CD4-positive, alpha-beta memory T cell (primary cell): ENCODE measurements around the gene PLCL1. TPM values are rescaled to one million over a fixed set of nuclear protein-coding genes. Genes with fewer than 3 reads are reported as not detected.

Experiments
- CTCF ChIA-PET: fragments of 350-600 bp; sonication (Branson Sonifier 250); formaldehyde crosslinking; loops from one replicate; lab custom pipeline; 2021; ENCODE audit warnings: inconsistent platforms; ENCODE audit not compliant: partially characterized antibody; lab: Charles Lee
- POLR2A ChIA-PET: fragments of 350-600 bp; sonication (Branson Sonifier 250); formaldehyde crosslinking; loops from one replicate; lab custom pipeline; 2021; ENCODE audit not compliant: partially characterized antibody; lab: Charles Lee
- DNase-seq, 5 donors: peaks; one replicate each; pipeline versions ENCODE4 v3.0.0 to v3.0.0-alpha.2; 2020 to 2022; ENCODE audit warnings: mixed read lengths in 1 of 5
- H3K27ac ChIP-seq: one replicate; pipeline ENCODE4 v1.7.0; 2013; ENCODE audit warnings: low read depth, low read length
- H3K27me3 ChIP-seq: 2 replicates; pipeline ENCODE4 v1.7.0; 2013; ENCODE audit warnings: mild to moderate bottlenecking, low read length, moderate library complexity; ENCODE audit not compliant: insufficient read depth
- H3K36me3 ChIP-seq: 2 replicates; pipeline ENCODE4 v1.7.0; 2013; ENCODE audit warnings: mild to moderate bottlenecking, low read length, moderate library complexity; ENCODE audit not compliant: insufficient read depth
- H3K4me1 ChIP-seq: 2 replicates; pipeline ENCODE4 v1.7.0; 2013; ENCODE audit warnings: mild to moderate bottlenecking, low read length, moderate library complexity; ENCODE audit not compliant: insufficient read depth
- H3K4me3 ChIP-seq, 2 donors: one replicate each; pipeline ENCODE4 v1.7.0; 2013; ENCODE audit warnings: low read length in 2 of 2, mild to moderate bottlenecking in 1 of 2
- H3K9me3 ChIP-seq, 2 donors: one replicate each; pipeline ENCODE4 v1.7.0; 2013; ENCODE audit warnings: low read length in 2 of 2, control low read depth in 1 of 2; ENCODE audit not compliant: control insufficient read depth in 1 of 2
- H3K27ac Mint-ChIP-seq, 7 donors: one replicate each; pipeline ENCODE4 v1.8.0; 2020 to 2021; ENCODE audit warnings: mixed read lengths in 7 of 7, mild to moderate bottlenecking in 6 of 7, inconsistent platforms in 3 of 7, moderate library complexity in 3 of 7
- H3K27me3 Mint-ChIP-seq, 2 donors: one replicate each; pipeline ENCODE4 v1.8.0; 2020 to 2021; ENCODE audit warnings: mixed read lengths in 2 of 2
- H3K36me3 Mint-ChIP-seq, 2 donors: one replicate each; pipeline ENCODE4 v1.8.0; 2020 to 2021; ENCODE audit warnings: mixed read lengths in 2 of 2, inconsistent platforms in 1 of 2, mild to moderate bottlenecking in 1 of 2
- H3K4me1 Mint-ChIP-seq, 4 donors: one replicate each; pipeline ENCODE4 v1.8.0; 2020 to 2021; ENCODE audit warnings: mixed read lengths in 4 of 4, mild to moderate bottlenecking in 1 of 4
- H3K4me3 Mint-ChIP-seq, 8 donors: one replicate each; pipeline ENCODE4 v1.8.0; 2020 to 2021; ENCODE audit warnings: mixed read lengths in 8 of 8, mild to moderate bottlenecking in 7 of 8, moderate library complexity in 6 of 8, inconsistent platforms in 3 of 8
- H3K9me3 Mint-ChIP-seq, 8 donors: one replicate each; pipeline ENCODE4 v1.8.0; 2020 to 2021; ENCODE audit warnings: mixed read lengths in 8 of 8, mild to moderate bottlenecking in 5 of 8, inconsistent platforms in 3 of 8, moderate library complexity in 1 of 8
- intact Hi-C: fragments of 100-400 bp; cut with micrococcal nuclease; formaldehyde crosslinking; loops from one replicate; pipeline ENCODE4 v1.15.1; 2023
- polyA plus RNA-seq, 2 donors: library from polyadenylated mRNA; unstranded; fragments of 300-500 nt; fragmentation: Illumina TruSeq; gene quantifications; one replicate each; pipeline ENCODE4 v1.2.3, GENCODE V29; 2021
- total RNA-seq, 2 experiments: library from RNA; stranded (reverse); gene quantifications; one replicate each; pipeline ENCODE4 v1.2.3, GENCODE V29; 2021

Gene PLCL1
- total and polyA plus RNA-seq, 4 experiments from 2014 or later = 5.5 to 17.6 (median 12.4) TPM

DNA sequence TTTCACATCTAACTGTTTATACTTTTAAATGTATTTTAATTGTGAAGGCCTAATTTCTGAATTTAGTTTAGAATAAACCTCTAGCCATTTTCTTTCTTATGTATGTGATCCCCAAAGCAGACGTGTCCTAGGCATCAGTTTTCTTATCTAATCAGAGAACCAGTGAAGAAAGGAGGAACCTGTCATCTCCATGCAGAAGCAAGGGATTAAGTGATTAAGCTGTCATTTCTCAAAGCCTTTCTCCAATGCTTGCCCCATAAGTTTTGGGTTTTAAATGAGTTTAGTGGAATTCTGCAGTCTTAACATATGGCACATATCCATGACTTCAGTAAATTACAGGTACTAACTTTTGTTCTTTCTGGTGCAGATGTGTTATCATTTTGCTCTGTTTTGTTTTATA is 190.4 kb downstream of the PLCL1 start:
- Histone ChIP-seq H3K4me1 (peaks cover 46% of the 10 kb centered on the region), H3K27me3 (no peaks in the 10 kb centered on the region), H3K36me3 (no peaks in the 10 kb centered on the region), H3K27ac (no peak overlapping the region), H3K4me3 (no peak overlapping the region), H3K9me3 (no peaks in the 10 kb centered on the region)
- H3K9me3 Mint-ChIP-seq = peaks cover 0 to 10% (median 6%) of the 10 kb centered on the region in 8 donors
- H3K27me3 Mint-ChIP-seq = no peaks in the 10 kb centered on the region
- peaks cover 35 to 56% (median 46%) of the 10 kb centered on the region in 4 donors for H3K4me1 Mint-ChIP-seq
- intact Hi-C loops = no loop called here
- peaks cover 2 to 19% of the 10 kb centered on the region in 2 donors for H3K36me3 Mint-ChIP-seq
- no peak overlapping the region for H3K4me3 Mint-ChIP-seq
- POLR2A ChIA-PET = no interaction called here
- CTCF ChIA-PET = no interaction called here
- DNase-seq = no peak
- H3K27ac Mint-ChIP-seq = no peak overlapping the region

DNA sequence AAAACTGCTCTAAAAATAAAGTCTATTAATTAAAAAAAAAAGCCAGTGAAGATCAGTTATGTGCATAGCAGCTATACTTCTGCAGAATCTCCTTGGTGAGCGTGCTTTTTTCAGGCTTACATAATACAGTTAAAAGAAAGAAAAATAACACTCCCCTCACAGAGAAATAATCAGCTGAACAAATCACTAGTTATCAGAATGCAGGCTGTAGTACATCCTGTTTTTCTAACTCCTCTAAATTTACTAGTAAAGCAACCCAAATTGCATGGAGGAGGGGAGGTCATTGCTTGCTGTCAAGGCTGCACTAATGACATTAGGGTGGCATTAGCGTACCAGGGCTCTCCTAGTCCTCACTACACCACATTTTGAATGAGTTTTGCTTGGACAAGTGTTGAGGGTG is 192.2 kb downstream of the PLCL1 start:
- H3K4me3 Mint-ChIP-seq = peak overlapping the region in 3 of 8 donors; percentile 31 to 46 (median 33)
- no peaks in the 10 kb centered on the region for H3K9me3 ChIP-seq
- peak overlapping the region in 5 of 7 donors; percentile 8 to 74 (median 42) for H3K27ac Mint-ChIP-seq
- peaks cover 2 to 17% of the 10 kb centered on the region in 2 donors for H3K36me3 Mint-ChIP-seq
- peaks cover 37 to 58% (median 48%) of the 10 kb centered on the region in 4 donors for H3K4me1 Mint-ChIP-seq
- ChIA-PET CTCF (interaction anchor here (1.4 kb wide), 1 partner anchor 10 kb away, joined by 4 read pairs; no protein-coding TSS in a partner anchor), POLR2A (interaction anchor here (0.9 to 1.6 kb wide), 3 partner anchors 11 to 124 kb away, joined by 3 read pairs; no protein-coding TSS in a partner anchor)
- no peaks in the 10 kb centered on the region for H3K27me3 Mint-ChIP-seq
- H3K27ac ChIP-seq = no peak overlapping the region
- intact Hi-C loops = no loop called here
- H3K27me3 ChIP-seq = no peaks in the 10 kb centered on the region
- DNase-seq = peak in 4 of 5 donors; percentile 1 to 20 (median 11)
- no peaks in the 10 kb centered on the region for H3K36me3 ChIP-seq
- H3K9me3 Mint-ChIP-seq = peaks cover 0 to 6% (median under 1%) of the 10 kb centered on the region in 8 donors
- H3K4me3 ChIP-seq = no peak overlapping the region
- peaks cover 46% of the 10 kb centered on the region for H3K4me1 ChIP-seq

DNA sequence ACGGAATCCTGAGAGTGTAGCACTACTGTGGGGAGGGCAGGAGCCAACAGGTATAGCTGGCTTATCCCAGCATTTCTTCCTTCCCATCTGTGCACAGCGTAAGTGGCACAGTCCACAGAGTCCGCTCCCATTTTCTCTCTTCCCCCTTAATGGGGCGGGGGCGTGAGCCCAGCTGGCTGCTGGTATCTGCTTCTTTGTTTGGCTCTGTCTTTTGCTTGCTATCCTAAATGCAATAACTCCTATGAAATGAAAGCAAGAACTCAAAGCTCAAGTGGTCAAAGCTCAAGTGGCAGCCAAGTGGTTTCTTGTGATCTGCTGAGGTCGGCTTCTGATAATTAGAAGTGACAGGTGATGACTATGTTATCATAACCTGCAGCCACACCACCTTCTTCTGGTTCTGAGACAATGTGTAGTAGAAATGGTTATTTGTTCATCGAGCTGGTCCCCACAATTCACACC is 192.7 kb downstream of the PLCL1 start:
- Mint-ChIP-seq H3K27ac (peak overlapping the region in 2 of 7 donors; percentile 55 to 74), H3K9me3 (peaks cover 0 to 6% (median 1%) of the 10 kb centered on the region in 8 donors), H3K4me1 (peaks cover 38 to 59% (median 50%) of the 10 kb centered on the region in 4 donors), H3K36me3 (peaks cover 3 to 19% of the 10 kb centered on the region in 2 donors), H3K27me3 (no peaks in the 10 kb centered on the region), H3K4me3 (peak overlapping the region in 1 of 8 donors; percentile 7)
- Histone ChIP-seq H3K4me1 (peaks cover 46% of the 10 kb centered on the region), H3K36me3 (no peaks in the 10 kb centered on the region), H3K27ac (no peak overlapping the region), H3K27me3 (no peaks in the 10 kb centered on the region), H3K4me3 (no peak overlapping the region), H3K9me3 (no peaks in the 10 kb centered on the region)
- POLR2A ChIA-PET = interaction anchor here (0.9 to 1.7 kb wide), 5 partner anchors 10 to 193 kb away, joined by 3 to 4 read pairs (median 3); partner anchors contain the start of gene PLCL1
- DNase-seq = no peak
- intact Hi-C loops = no loop called here
- CTCF ChIA-PET = interaction anchor here (1.4 kb wide), 1 partner anchor 10 kb away, joined by 4 read pairs; no protein-coding TSS in a partner anchor

DNA sequence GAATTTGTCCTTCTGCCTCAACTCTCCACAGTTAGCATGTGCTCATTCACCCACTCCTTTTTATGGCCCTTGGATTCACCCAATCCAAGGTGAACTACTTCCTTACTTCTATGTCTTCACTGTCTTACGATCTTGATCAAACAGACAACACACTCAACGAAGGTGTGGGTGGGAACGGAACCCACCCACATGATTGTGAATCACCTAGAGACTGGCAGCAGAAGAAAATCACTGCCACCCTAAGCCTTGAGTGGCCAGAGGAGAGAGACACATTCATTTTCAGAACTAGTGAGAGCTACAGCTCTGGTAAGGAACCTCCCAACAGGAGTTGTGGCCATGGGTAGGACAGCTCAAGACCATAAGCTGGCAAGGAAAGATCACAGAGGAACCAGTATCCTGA is 194.3 kb downstream of the PLCL1 start:
- Mint-ChIP-seq H3K4me3 (no peak overlapping the region), H3K36me3 (peaks cover 6 to 15% of the 10 kb centered on the region in 2 donors), H3K9me3 (peaks cover 0 to 5% (median 2%) of the 10 kb centered on the region in 8 donors), H3K27me3 (no peaks in the 10 kb centered on the region), H3K4me1 (peaks cover 35 to 54% (median 46%) of the 10 kb centered on the region in 4 donors), H3K27ac (peak overlapping the region in 4 of 7 donors; percentile 32 to 67 (median 50))
- POLR2A ChIA-PET = interaction anchor here (1.0 kb wide), 1 partner anchor 14 kb away, joined by 3 read pairs; no protein-coding TSS in a partner anchor
- intact Hi-C loops = no loop called here
- Histone ChIP-seq H3K27me3 (no peaks in the 10 kb centered on the region), H3K9me3 (no peaks in the 10 kb centered on the region), H3K4me1 (peaks cover 50% of the 10 kb centered on the region), H3K4me3 (no peak overlapping the region), H3K36me3 (no peaks in the 10 kb centered on the region), H3K27ac (no peak overlapping the region)
- no peak for DNase-seq
- CTCF ChIA-PET = no interaction called here

DNA sequence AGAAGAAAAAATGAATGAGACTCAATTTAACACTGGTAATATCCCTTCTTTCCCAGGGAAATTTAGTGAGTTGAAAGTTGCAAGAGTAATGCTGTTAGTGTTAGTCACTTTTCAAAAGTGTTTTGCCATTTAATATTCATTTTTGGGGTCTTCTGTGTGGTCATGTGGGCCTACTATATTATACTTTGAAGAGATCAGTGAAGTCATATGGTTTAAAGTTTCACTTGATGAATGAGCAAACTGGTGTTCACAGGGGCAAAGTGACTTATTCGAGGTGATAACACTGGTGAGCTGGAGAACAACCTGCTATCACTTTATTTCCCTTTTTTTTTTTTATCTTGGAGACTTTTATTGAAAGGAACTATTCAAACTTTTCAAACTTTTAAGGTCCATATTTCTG is 196.0 kb downstream of the PLCL1 start:
- Histone ChIP-seq H3K36me3 (no peaks in the 10 kb centered on the region), H3K4me1 (peaks cover 54% of the 10 kb centered on the region), H3K27me3 (no peaks in the 10 kb centered on the region), H3K27ac (no peak overlapping the region), H3K9me3 (no peaks in the 10 kb centered on the region), H3K4me3 (no peak overlapping the region)
- intact Hi-C loops = no loop called here
- no peak for DNase-seq
- H3K4me1 Mint-ChIP-seq = peaks cover 40 to 60% (median 50%) of the 10 kb centered on the region in 4 donors
- no peak overlapping the region for H3K4me3 Mint-ChIP-seq
- CTCF ChIA-PET = no interaction called here
- peaks cover 0 to 5% (median 2%) of the 10 kb centered on the region in 8 donors for H3K9me3 Mint-ChIP-seq
- POLR2A ChIA-PET = no interaction called here
- H3K36me3 Mint-ChIP-seq = peaks cover 8% of the 10 kb centered on the region in 2 donors
- H3K27me3 Mint-ChIP-seq = no peaks in the 10 kb centered on the region
- peak overlapping the region in 1 of 7 donors; percentile 43 for H3K27ac Mint-ChIP-seq

DNA sequence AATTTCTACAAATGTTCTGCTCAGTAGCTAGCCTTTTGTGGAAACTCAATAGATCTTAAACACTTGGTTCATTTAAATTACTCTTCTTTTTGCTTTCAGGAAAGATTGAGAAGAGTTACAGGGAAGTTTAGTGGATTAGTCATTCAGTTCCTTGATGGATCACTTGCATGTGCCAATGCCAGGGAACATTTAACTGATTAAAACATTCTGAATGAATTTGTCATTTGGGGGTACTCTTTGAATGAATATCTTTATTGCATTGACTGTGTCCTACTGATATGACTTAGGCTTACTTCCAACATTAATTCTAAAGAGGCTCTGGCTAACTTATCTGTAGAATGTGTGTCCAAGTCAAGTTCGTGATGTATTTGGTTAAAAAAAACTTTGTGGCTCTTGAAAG is 199.8 kb downstream of the PLCL1 start:
- Histone ChIP-seq H3K4me3 (no peak overlapping the region), H3K4me1 (peaks cover 36% of the 10 kb centered on the region), H3K27ac (no peak overlapping the region), H3K36me3 (no peaks in the 10 kb centered on the region), H3K9me3 (no peaks in the 10 kb centered on the region), H3K27me3 (no peaks in the 10 kb centered on the region)
- intact Hi-C loops = no loop called here
- peaks cover 12 to 13% of the 10 kb centered on the region in 2 donors for H3K36me3 Mint-ChIP-seq
- no peak for DNase-seq
- H3K27ac Mint-ChIP-seq = peak overlapping the region in 4 of 7 donors; percentile 50 to 92 (median 69)
- ChIA-PET POLR2A (no interaction called here), CTCF (no interaction called here)
- H3K9me3 Mint-ChIP-seq = peaks cover 0 to 7% (median 4%) of the 10 kb centered on the region in 8 donors
- H3K4me1 Mint-ChIP-seq = peaks cover 30 to 50% (median 44%) of the 10 kb centered on the region in 4 donors
- H3K4me3 Mint-ChIP-seq = peak overlapping the region in 6 of 8 donors; percentile 2 to 80 (median 37)
- H3K27me3 Mint-ChIP-seq = no peaks in the 10 kb centered on the region
